ENCODE measurements around the gene WDR5. TPM values are rescaled to one million over a fixed set of nuclear protein-coding genes. Genes with fewer than 3 reads are reported as not detected.

The WDR5 gene
- total and polyA plus RNA-seq, 2 experiments from 2014 or later, result 37.0 to 56.6 TPM

DNA sequence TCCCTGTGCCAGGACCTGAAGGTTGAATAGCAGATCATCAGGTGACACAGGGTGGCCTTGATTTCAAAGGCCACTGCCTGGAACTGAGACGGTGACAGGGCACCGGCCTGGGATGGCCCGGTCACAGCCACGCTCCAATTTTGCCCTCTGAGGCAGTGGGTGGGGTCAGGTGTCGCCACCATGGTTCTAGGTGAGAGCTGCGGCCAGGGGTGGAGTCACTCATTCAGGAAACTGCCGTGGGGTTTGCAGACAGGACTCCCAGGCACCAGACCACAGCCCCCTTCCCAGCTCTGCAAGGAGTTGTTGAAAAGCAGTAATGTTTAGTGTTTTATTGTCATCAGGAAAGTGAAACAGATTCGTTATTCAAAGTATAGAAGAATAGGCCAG, 45.8 kb downstream of the WDR5 start:
- Histone ChIP-seq H3K4me1 (ENCODE audit: insufficient read depth) (no peaks in the 10 kb centered on the region), H3K4me2 (no peak overlapping the region), H3K9me2 (ENCODE audit: insufficient read depth) (no peaks in the 10 kb centered on the region), H3F3A (replicated peaks; ENCODE audit: low read depth) (no peaks in the 10 kb centered on the region), H3K27me3 (ENCODE audit: insufficient read depth) (no peaks in the 10 kb centered on the region), H2AFZ (no peak overlapping the region), H3K79me2 (replicated peaks; ENCODE audit: insufficient read depth) (no peaks in the 10 kb centered on the region), H3K27ac (ENCODE audit: low read depth) (no peak overlapping the region), H3K36me3 (ENCODE audit: insufficient read depth) (no peaks in the 10 kb centered on the region), H3K4me3 (no peak overlapping the region), H4K20me1 (replicated peaks; ENCODE audit: insufficient read depth) (no peaks in the 10 kb centered on the region)
- H3K36me3 Mint-ChIP-seq (ENCODE audit: low read depth), result peaks cover 6% of the 10 kb centered on the region
- TF ChIP-seq POLR2AphosphoS5 (IDR thresholded peaks at IDR 0.05; ENCODE audit: low read depth), result no peak
- TF ChIP-seq CTCF (conservative IDR thresholded peaks at IDR 0.05; ENCODE audit: low read depth in 2 of 2), result no peak
- no peak for TF ChIP-seq NANOG (IDR thresholded peaks at IDR 0.05; ENCODE audit: borderline replicate concordance)
- TF ChIP-seq ZNF114 (CRISPR knock-in tag; IDR thresholded peaks at IDR 0.05), result no peak
- TF ChIP-seq ZNF462 (CRISPR knock-in tag; IDR thresholded peaks at IDR 0.05), result no peak
- no peak for TF ChIP-seq EZH2 (IDR thresholded peaks at IDR 0.05; ENCODE audit: low read depth, unreplicated experiment)
- TF ChIP-seq, protein P1, sequence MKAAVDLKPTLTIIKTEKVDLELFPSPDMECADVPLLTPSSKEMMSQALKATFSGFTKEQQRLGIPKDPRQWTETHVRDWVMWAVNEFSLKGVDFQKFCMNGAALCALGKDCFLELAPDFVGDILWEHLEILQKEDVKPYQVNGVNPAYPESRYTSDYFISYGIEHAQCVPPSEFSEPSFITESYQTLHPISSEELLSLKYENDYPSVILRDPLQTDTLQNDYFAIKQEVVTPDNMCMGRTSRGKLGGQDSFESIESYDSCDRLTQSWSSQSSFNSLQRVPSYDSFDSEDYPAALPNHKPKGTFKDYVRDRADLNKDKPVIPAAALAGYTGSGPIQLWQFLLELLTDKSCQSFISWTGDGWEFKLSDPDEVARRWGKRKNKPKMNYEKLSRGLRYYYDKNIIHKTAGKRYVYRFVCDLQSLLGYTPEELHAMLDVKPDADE (IDR thresholded peaks at IDR 0.05), result no peak
- TF ChIP-seq STAT1 (IDR thresholded peaks at IDR 0.05; ENCODE audit: unreplicated experiment), result no peak
- DNase-seq (ENCODE audit: low spot score), result no peak
- H3K27ac Mint-ChIP-seq, result no peak overlapping the region
- ATAC-seq, result no peak
- H3K4me1 Mint-ChIP-seq, result no peaks in the 10 kb centered on the region
- peaks cover 16% of the 10 kb centered on the region for H3K27me3 Mint-ChIP-seq (ENCODE audit: insufficient read depth, low read depth, poor library complexity)
- peaks cover 11% of the 10 kb centered on the region for H3K9me3 Mint-ChIP-seq
- no peak overlapping the region for H3K4me3 Mint-ChIP-seq
